ENCODE results near the gene TRAF4. TPM values are rescaled to one million over a fixed set of nuclear protein-coding genes. Genes with fewer than 3 reads are reported as not detected.
A peak's percentile ranks its signal among the peaks of the same experiment; 100 is the strongest.

The TRAF4 gene
- total and polyA plus RNA-seq, 5 experiments from 2014 or later: 0.99 to 36.2 (median 1.3) TPM

DNA sequence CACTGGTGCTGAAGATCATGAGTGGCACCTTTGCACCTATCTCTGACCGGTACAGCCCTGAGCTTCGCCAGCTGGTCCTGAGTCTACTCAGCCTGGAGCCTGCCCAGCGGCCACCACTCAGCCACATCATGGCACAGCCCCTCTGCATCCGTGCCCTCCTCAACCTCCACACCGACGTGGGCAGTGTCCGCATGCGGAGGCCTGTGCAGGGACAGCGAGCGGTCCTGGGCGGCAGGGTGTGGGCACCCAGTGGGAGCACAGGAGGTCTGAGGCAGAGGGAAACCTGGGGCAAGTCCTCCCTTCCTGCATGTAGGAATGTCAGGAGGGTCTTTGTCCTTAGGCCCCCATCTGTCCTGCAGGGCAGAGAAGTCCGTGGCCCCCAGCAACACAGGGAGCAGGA lies 6.5 kb upstream of the TRAF4 start:
- no peak overlapping the region for H3K4me3 Mint-ChIP-seq
- H3K36me3 Mint-ChIP-seq: peaks cover 0 to 2% (median 0%) of the 10 kb centered on the region in 3 donors
- POLR2A ChIA-PET: no interaction called here
- DNase-seq: no peak
- H3K27me3 Mint-ChIP-seq: no peaks in the 10 kb centered on the region
- H3K4me1 Mint-ChIP-seq: peaks cover 8 to 46% (median 19%) of the 10 kb centered on the region in 4 donors
- ATAC-seq: no peak
- no peak overlapping the region for H3K27ac Mint-ChIP-seq
- no peaks in the 10 kb centered on the region for H3K9me3 Mint-ChIP-seq

DNA sequence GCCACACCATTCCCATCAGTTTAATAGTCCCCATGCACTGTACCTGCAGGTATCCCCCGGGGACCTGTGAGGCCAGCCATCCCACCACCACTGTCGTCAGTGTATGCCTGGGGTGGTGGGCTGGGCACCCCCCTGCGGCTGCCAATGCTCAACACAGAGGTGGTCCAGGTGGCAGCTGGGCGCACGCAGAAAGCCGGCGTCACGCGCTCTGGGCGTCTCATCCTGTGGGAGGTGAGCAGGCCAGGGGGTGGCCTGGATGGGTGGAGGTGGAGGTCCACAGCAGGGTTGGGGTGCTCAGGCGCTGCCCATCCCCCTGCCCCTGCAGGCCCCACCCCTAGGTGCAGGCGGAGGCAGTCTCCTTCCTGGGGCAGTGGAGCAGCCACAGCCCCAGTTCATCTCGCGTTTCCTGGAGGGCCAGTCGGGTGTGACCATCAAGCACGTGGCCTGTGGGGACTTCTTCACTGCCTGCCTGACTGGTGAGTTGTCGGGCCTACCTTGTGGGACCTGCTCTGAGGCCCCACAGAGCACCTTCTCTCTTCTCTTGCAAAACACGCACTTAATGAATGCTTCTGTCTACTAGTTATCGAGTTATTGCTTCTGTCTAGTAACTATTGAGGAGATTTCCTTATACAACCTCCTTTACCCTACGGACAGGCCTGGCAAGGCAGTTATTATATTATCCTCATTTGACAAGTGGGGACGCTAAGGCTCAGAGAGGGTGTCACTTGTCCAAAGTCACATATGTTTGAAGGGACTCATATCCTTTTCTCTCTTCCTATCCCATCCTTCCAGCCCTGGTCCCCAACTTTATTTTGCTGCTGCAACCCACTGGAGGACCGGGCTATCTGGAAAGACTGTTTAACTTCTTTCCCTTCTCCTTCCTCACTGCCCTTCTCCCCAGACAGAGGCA lies 5.8 kb upstream of the TRAF4 start:
- DNase-seq (peak in 1 of 10 donors; percentile 54), ATAC-seq (peak in 1 of 2 donors; percentile 34)
- H3K27me3 Mint-ChIP-seq: no peaks in the 10 kb centered on the region
- peak overlapping the region in 8 of 10 donors; percentile 9 to 54 (median 38) for H3K4me3 Mint-ChIP-seq
- peaks cover 8 to 51% (median 19%) of the 10 kb centered on the region in 4 donors for H3K4me1 Mint-ChIP-seq
- peak overlapping the region; percentile 70 to 94 (median 85) for H3K27ac Mint-ChIP-seq
- H3K36me3 Mint-ChIP-seq: peaks cover 0 to 2% (median 0%) of the 10 kb centered on the region in 3 donors
- POLR2A ChIA-PET: interaction anchor here (15.6 kb wide), 1 partner anchor 12 kb away, joined by 365 read pairs; the partner anchor contains the start of genes NEK8 and TLCD1
- no peaks in the 10 kb centered on the region for H3K9me3 Mint-ChIP-seq

GRCh38 chr17:28738680-28739384 lies 5.0 kb upstream of the TRAF4 start:
- DNase-seq (peak in 8 of 10 donors; percentile 36 to 74 (median 46)), ATAC-seq (peak; percentile 60 to 85)
- Mint-ChIP-seq H3K4me1 (peaks cover 7 to 52% (median 20%) of the 10 kb centered on the region in 4 donors), H3K9me3 (no peaks in the 10 kb centered on the region), H3K27me3 (no peaks in the 10 kb centered on the region), H3K36me3 (peaks cover 0 to 2% (median 0%) of the 10 kb centered on the region in 3 donors), H3K27ac (peak overlapping the region; percentile 57 to 94 (median 85)), H3K4me3 (peak overlapping the region in 9 of 10 donors; percentile 9 to 54 (median 37))
- POLR2A ChIA-PET: interaction anchor here (15.6 kb wide), 1 partner anchor 13 kb away, joined by 365 read pairs; the partner anchor contains the start of genes NEK8 and TLCD1

- POLR2A ChIA-PET: interaction anchor here (3.0 to 15.6 kb wide), 2 partner anchors 14 to 21 kb away, joined by 12 to 365 read pairs; partner anchors contain the start of genes NEK8, RPL23A and TLCD1
- Mint-ChIP-seq H3K4me3 (no peak overlapping the region), H3K27me3 (no peaks in the 10 kb centered on the region), H3K9me3 (no peaks in the 10 kb centered on the region), H3K4me1 (peaks cover 8 to 58% (median 27%) of the 10 kb centered on the region in 4 donors), H3K36me3 (peaks cover 0 to 2% (median 0%) of the 10 kb centered on the region in 3 donors), H3K27ac (peak overlapping the region in 1 of 10 donors; percentile 59)
- DNase-seq (no peak), ATAC-seq (no peak)
These were observed 3.1 kb upstream of the TRAF4 start for GRCh38 chr17:28740406-28741357.

DNA sequence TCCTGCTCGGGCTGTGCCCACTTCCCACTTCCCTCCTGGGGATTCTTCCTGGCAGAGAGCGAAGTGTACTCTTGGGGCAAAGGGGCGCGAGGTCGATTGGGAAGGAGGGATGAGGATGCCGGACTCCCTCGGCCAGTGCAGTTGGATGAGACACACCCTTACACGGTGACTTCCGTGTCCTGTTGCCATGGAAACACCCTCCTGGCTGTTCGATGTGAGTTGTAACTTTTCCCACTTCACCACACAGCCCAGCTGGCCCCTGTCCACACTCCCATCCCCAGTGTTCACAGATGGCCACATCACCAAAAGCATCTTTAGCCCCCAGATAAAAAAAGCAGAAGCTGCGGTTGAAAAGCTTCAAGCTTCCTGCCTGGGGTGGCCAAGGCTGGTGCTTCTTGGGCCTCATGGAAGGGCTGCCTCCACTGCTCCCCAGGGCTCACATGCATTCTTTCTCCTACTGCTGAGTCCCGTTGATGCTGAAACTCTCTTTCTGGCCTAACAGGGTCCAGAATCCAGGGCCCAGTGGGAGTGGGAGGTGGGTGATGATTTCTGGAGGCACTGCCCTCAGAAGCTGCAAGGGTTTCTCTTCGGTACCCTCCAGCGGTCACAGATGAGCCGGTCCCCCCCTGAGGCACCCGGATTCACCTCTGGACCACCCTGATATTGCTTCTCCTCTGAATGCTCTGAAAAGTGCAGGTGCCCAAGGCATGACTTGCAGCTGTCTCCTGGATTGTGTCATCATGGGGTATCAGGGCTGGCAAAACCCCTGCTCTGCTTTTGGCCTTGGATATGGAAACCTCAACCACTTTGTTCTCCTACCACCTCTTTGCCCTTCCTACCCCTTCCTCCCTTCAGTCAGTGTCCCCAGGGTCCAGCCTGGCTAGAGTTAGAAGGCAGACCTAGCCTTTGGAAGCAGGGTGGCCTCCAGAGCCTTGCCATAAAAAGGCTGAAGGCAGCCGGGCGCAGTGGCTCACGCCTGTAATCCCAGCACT lies 2.2 kb upstream of the TRAF4 start:
- Mint-ChIP-seq H3K9me3 (no peaks in the 10 kb centered on the region), H3K36me3 (peaks cover 0 to 2% (median 0%) of the 10 kb centered on the region in 3 donors), H3K27me3 (no peaks in the 10 kb centered on the region), H3K27ac (peak overlapping the region in 1 of 10 donors; percentile 40), H3K4me3 (peak overlapping the region in 2 of 10 donors; percentile 24 to 58), H3K4me1 (peaks cover 8 to 68% (median 34%) of the 10 kb centered on the region in 4 donors)
- POLR2A ChIA-PET: interaction anchor here (0.7 to 15.6 kb wide), 3 partner anchors 8 to 22 kb away, joined by 3 to 365 read pairs (median 12); partner anchors contain the start of genes NEK8, RPL23A and TLCD1
- DNase-seq (peak in 1 of 10 donors; percentile 57), ATAC-seq (no peak)

- no peaks in the 10 kb centered on the region for H3K27me3 Mint-ChIP-seq
- no peaks in the 10 kb centered on the region for H3K9me3 Mint-ChIP-seq
- POLR2A ChIA-PET: interaction anchor here (0.6 to 15.6 kb wide), 7 partner anchors 9 to 205 kb away, joined by 3 to 365 read pairs (median 6); partner anchors contain the start of genes ERAL1, FAM222B, NEK8 and RPL23A
- no peaks in the 10 kb centered on the region for H3K36me3 Mint-ChIP-seq
- peak; percentile 8 to 56 for ATAC-seq
- peak overlapping the region; percentile 66 to 94 (median 90) for H3K27ac Mint-ChIP-seq
- H3K4me3 Mint-ChIP-seq: peak overlapping the region; percentile 80 to 93 (median 88)
- peak in 9 of 10 donors; percentile 41 to 79 (median 61) for DNase-seq
- peaks cover 5 to 58% (median 20%) of the 10 kb centered on the region in 4 donors for H3K4me1 Mint-ChIP-seq
These were observed 527 bp downstream of the TRAF4 start for GRCh38 chr17:28744104-28744971.

GRCh38 chr17:28744972-28745785 lies 1.4 kb downstream of the TRAF4 start:
- H3K4me1 Mint-ChIP-seq: peaks cover 5 to 60% (median 22%) of the 10 kb centered on the region in 4 donors
- POLR2A ChIA-PET: interaction anchor here (0.6 to 15.6 kb wide), 9 partner anchors 9 to 1604 kb away, joined by 3 to 365 read pairs (median 4); partner anchors contain the start of genes ERAL1, FAM222B, NEK8 and RPL23A
- ATAC-seq (peak; percentile 5 to 7), DNase-seq (peak in 5 of 10 donors; percentile 34 to 63 (median 36))
- H3K9me3 Mint-ChIP-seq: no peaks in the 10 kb centered on the region
- H3K27ac Mint-ChIP-seq: peak overlapping the region; percentile 78 to 94 (median 90)
- peak overlapping the region; percentile 80 to 93 (median 88) for H3K4me3 Mint-ChIP-seq
- H3K36me3 Mint-ChIP-seq: no peaks in the 10 kb centered on the region
- H3K27me3 Mint-ChIP-seq: no peaks in the 10 kb centered on the region

DNA sequence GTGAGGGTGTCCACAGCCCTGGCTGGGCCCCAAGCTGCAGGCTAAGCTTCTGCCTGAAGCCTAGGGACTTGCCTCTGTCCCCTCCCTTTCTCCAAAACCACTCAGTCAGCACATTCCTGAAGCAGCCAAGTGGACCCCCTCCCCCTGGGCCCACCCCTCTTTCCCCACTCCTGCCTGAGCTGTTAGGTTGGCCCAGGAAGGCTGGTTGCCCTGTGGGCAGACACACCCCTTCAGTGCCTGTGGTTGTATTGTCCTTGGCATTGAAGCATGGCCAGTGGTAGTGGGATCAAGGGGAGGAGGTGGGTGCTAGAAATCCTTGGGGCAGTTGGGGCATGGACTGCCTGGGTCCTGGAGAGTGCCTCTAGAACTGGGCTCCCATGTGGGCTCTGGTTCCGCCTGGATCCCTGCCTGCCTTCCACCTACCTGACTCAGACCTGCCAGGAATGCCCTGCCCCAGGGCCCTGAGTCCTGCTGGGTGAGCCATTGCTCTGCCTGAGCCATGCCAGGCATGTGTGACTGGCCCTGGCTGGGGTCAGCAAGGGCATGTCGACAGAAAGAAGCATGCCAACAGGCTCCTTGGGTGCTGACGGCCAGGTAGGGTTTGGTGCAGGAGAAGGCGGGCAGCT lies 2.1 kb downstream of the TRAF4 start:
- H3K27ac Mint-ChIP-seq: peak overlapping the region in 7 of 10 donors; percentile 57 to 89 (median 74)

More for the DNA sequence above, 2.1 kb downstream of the TRAF4 start:
- peaks cover 5 to 56% (median 24%) of the 10 kb centered on the region in 4 donors for H3K4me1 Mint-ChIP-seq
- peak in 2 of 10 donors; percentile 19 to 58 for DNase-seq
- H3K27me3 Mint-ChIP-seq: no peaks in the 10 kb centered on the region
- ATAC-seq: no peak
- POLR2A ChIA-PET: interaction anchor here (0.5 to 15.6 kb wide), 10 partner anchors 8 to 1603 kb away, joined by 3 to 365 read pairs (median 4); partner anchors contain the start of genes NEK8, RPL23A and TLCD1
- H3K4me3 Mint-ChIP-seq: peak overlapping the region; percentile 24 to 93 (median 83)
- H3K9me3 Mint-ChIP-seq: no peaks in the 10 kb centered on the region
- H3K36me3 Mint-ChIP-seq: no peaks in the 10 kb centered on the region
